ENCODE measurements around the gene DNAJC3. TPM values are rescaled to one million over a fixed set of nuclear protein-coding genes. Genes with fewer than 3 reads are reported as not detected.

Gene DNAJC3, protein sequence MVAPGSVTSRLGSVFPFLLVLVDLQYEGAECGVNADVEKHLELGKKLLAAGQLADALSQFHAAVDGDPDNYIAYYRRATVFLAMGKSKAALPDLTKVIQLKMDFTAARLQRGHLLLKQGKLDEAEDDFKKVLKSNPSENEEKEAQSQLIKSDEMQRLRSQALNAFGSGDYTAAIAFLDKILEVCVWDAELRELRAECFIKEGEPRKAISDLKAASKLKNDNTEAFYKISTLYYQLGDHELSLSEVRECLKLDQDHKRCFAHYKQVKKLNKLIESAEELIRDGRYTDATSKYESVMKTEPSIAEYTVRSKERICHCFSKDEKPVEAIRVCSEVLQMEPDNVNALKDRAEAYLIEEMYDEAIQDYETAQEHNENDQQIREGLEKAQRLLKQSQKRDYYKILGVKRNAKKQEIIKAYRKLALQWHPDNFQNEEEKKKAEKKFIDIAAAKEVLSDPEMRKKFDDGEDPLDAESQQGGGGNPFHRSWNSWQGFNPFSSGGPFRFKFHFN
- total RNA-seq, result 10 to 100 TPM; 22.2 to 37.7 (median 28.8) TPM

DNA sequence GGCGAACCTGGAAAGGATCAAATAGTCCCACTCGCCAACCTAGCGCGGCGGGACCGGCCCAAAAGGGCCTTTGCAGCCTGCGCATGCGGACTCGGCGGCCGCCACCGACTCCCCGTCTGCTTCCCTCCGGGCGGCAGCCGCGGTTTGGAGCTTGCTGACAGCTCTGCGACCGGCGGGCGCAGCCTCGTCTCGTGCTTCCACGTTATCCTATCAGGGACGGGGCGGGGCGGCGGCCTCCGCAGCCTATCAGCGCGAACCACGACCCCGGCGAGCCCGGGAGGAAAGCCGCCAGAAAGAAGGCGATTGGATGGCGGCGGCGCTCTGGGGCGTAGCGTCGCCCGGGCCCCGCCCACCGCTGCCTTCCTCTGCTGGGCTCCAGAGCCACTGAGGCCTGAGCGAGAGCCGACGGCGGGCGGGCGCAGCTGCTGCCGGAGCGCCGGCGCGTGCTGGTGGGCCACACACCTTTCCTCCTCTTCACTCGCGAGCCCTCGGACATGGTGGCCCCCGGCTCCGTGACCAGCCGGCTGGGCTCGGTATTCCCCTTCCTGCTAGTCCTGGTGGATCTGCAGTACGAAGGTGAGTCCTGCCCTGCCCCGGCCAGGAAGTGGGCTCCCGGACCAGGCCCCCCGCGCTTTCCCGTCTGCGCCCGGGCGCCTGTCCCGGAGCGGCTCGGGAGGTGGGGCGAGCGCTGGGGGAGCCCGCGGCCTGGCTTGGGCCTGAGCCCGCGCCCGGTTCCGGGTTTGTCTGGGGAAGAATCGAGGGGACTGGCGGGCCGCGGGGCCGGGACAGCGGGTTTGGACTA is at the start of gene DNAJC3:
Gene DNAJC3, plus strand, starts transcription at position 378 of the 802 bp plus-strand sequence. Its CDS starts 117 bp downstream, at position 495.
- TF ChIP-seq POLR2A (IDR thresholded peaks at IDR 0.05) (peak in 1 of 2 donors; percentile 47), CTCF (IDR thresholded peaks at IDR 0.05) (no peak)
- peak within 1 kb of the TSS; percentile 90 for H3K4me3 ChIP-seq (ENCODE audit: low read depth, poor library complexity, severe bottlenecking)
- DNase-seq (ENCODE audit: low spot score in 2 of 2), result peak; percentile 98 to 100
- intact Hi-C loops (cut with DNase I; ENCODE audit: low total_unique reads), result no loop called here
- 0% methylated on average over 46 to 60 of the region's 90 CpGs for WGBS, 2 donors

- intact Hi-C loops (cut with DNase I; ENCODE audit: low total_unique reads), result no loop called here
- no peak for DNase-seq (ENCODE audit: low spot score in 2 of 2)
- TF ChIP-seq CTCF (IDR thresholded peaks at IDR 0.05), result no peak
- TF ChIP-seq POLR2A (IDR thresholded peaks at IDR 0.05), result no peak
- no peak overlapping the region for H3K4me3 ChIP-seq (ENCODE audit: low read depth, poor library complexity, severe bottlenecking)
- 97 to 100% methylated on average over 1 of the region's 1 CpG for WGBS, 2 donors
Observed at GRCh38 chr13:95627590-95627989, 49.3 kb upstream of the DNAJC3 start.

DNA sequence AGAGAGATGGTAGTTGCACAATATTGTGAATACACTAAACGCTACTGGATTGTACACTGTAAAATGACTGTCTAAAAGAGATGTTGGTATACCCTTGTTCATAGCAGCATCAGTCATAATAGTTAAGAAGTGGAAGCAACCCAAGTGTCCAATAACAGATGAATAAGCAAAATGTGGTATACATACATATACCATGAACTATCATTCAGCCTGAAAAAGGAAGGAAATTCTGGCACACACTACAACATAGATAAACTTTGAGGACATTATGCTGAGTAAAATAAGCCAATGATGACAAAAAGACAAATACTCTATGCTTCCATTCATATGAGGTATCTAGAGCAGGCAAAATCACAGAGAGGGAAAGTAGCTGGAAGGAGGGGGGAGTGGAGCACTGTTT is 48.5 kb upstream of the DNAJC3 start:
- no peak overlapping the region for H3K4me3 ChIP-seq (ENCODE audit: low read depth, poor library complexity, severe bottlenecking)
- 93 to 95% methylated on average over 1 of the region's 1 CpG for WGBS, 2 donors
- TF ChIP-seq CTCF (IDR thresholded peaks at IDR 0.05), result no peak
- no peak for TF ChIP-seq POLR2A (IDR thresholded peaks at IDR 0.05)
- intact Hi-C loops (cut with DNase I; ENCODE audit: low total_unique reads), result no loop called here
- no peak for DNase-seq (ENCODE audit: low spot score in 2 of 2)

DNA sequence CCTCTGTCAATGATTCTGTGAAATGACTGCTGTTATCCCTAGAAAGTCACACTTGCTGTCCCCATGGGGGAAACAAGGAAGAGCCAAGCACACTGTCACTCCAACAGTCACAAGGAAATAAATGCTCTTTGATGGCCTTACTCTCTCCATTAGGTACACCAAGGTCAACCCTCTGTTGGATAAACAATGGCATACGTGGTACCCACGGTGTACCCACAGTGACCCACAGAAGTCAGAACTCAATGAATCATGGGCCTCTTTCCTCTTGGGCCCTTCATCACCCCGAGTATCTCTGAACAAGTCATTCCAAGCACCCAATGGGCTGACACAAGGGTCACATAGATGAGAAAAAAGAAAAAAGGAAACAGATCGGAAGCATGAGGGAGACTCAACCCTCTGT is 47.9 kb upstream of the DNAJC3 start:
- no peak for DNase-seq (ENCODE audit: low spot score in 2 of 2)
- H3K4me3 ChIP-seq (ENCODE audit: low read depth, poor library complexity, severe bottlenecking), result no peak overlapping the region
- intact Hi-C loops (cut with DNase I; ENCODE audit: low total_unique reads), result no loop called here
- 86 to 87% methylated on average over 4 of the region's 4 CpGs for WGBS, 2 donors
- no peak for TF ChIP-seq CTCF (IDR thresholded peaks at IDR 0.05)
- no peak for TF ChIP-seq POLR2A (IDR thresholded peaks at IDR 0.05)

DNA sequence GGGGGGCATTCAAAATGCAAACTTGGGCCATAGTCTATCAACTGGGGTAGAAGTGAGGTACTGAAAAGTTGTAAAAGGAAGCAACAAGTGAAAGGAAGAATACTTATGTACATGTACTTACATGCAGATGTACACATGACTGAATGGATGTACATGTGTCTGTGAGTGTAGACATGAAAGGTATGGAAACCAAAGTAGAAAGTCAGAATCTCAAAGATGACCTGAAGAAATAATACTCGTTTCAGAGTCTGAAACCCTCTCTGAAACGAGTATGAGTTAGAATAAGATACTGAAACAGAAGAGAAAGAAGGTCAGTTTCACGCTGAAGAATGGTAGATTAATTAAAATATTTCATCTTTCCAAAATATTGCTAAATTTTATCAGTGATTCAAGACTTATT is 46.3 kb upstream of the DNAJC3 start:
- no peak for DNase-seq (ENCODE audit: low spot score in 2 of 2)
- TF ChIP-seq CTCF (IDR thresholded peaks at IDR 0.05), result no peak
- TF ChIP-seq POLR2A (IDR thresholded peaks at IDR 0.05), result no peak
- intact Hi-C loops (cut with DNase I; ENCODE audit: low total_unique reads), result no loop called here
- H3K4me3 ChIP-seq (ENCODE audit: low read depth, poor library complexity, severe bottlenecking), result no peak overlapping the region
- 85% methylated on average over 3 of the region's 3 CpGs for WGBS, 2 donors

All from lower leg skin (tissue), 4 donors.